Measurements from ENCODE around the gene FLT3.
A peak's percentile ranks its signal among the peaks of the same experiment; 100 is the strongest.

FLT3 gene

GRCh38 chr13:28027607-28028364, 72.6 kb downstream of the FLT3 start:
- Histone ChIP-seq H2BK15ac (ENCODE audit: low read length) (no peak overlapping the region), H3K4me2 (ENCODE audit: insufficient read depth, low read length, poor library complexity, severe bottlenecking) (no peak overlapping the region), H2BK5ac (ENCODE audit: low read length) (no peak overlapping the region), H3K9ac (ENCODE audit: low read depth, low read length, poor library complexity) (no peak overlapping the region), H4K91ac (ENCODE audit: low read depth, low read length, poor library complexity) (no peak overlapping the region), H2AK5ac (ENCODE audit: low read depth, low read length) (no peak overlapping the region), H3K27me3 (ENCODE audit: control insufficient read depth in 3 of 3, insufficient read depth in 3 of 3, low read depth in 1 of 3, low read length in 3 of 3) (peaks cover 0 to 8% (median 0%) of the 10 kb centered on the region in 3 experiments), H3K79me1 (ENCODE audit: low read depth, low read length) (no peaks in the 10 kb centered on the region), H2BK12ac (ENCODE audit: low read length) (no peak overlapping the region), H2BK120ac (ENCODE audit: low read depth, low read length) (no peak overlapping the region), H3K36me3 (replicated peaks in 1 of 2; ENCODE audit: control insufficient read depth in 2 of 2, insufficient read depth in 2 of 2, low read length in 2 of 2) (no peaks in the 10 kb centered on the region), H3K27ac (replicated peaks; ENCODE audit: low read length) (no peak overlapping the region), H2AFZ (ENCODE audit: low read length) (no peak overlapping the region), H3K4ac (ENCODE audit: low read length) (no peak overlapping the region), H4K8ac (ENCODE audit: low read depth, low read length) (no peak overlapping the region), H3K9me3 (replicated peaks in 1 of 2; ENCODE audit: control insufficient read depth in 2 of 2, insufficient read depth in 1 of 2, low read depth in 1 of 2, low read length in 2 of 2) (no peaks in the 10 kb centered on the region), H3K14ac (ENCODE audit: low read length) (no peak overlapping the region), H3K23ac (ENCODE audit: low read depth, low read length, poor library complexity) (no peak overlapping the region), H3K4me3 (ENCODE audit: low read length in 2 of 2) (no peak overlapping the region), H3K4me1 (ENCODE audit: control insufficient read depth in 2 of 2, insufficient read depth in 1 of 2, low read depth in 1 of 2, low read length in 2 of 2) (peaks cover 2 to 3% of the 10 kb centered on the region in 2 donors), H3K18ac (ENCODE audit: low read length) (no peak overlapping the region)
- DNase-seq (ENCODE audit: low spot score): no peak
- no CpG with 5 or more reads among the region's 8 CpGs for WGBS, 2 donors (ENCODE audit: extremely low coverage in 2 of 2, insufficient read length in 2 of 2, insufficient replicate concordance in 1 of 2)

GRCh38 chr13:28027071-28027470, 73.3 kb downstream of the FLT3 start:
- Histone ChIP-seq H3K4me2 (ENCODE audit: insufficient read depth, low read length, poor library complexity, severe bottlenecking) (no peak overlapping the region), H3K36me3 (replicated peaks in 1 of 2; ENCODE audit: control insufficient read depth in 2 of 2, insufficient read depth in 2 of 2, low read length in 2 of 2) (no peaks in the 10 kb centered on the region), H2BK15ac (ENCODE audit: low read length) (no peak overlapping the region), H3K9me3 (replicated peaks in 1 of 2; ENCODE audit: control insufficient read depth in 2 of 2, insufficient read depth in 1 of 2, low read depth in 1 of 2, low read length in 2 of 2) (no peaks in the 10 kb centered on the region), H2BK12ac (ENCODE audit: low read length) (no peak overlapping the region), H3K9ac (ENCODE audit: low read depth, low read length, poor library complexity) (no peak overlapping the region), H2AFZ (ENCODE audit: low read length) (no peak overlapping the region), H3K23ac (ENCODE audit: low read depth, low read length, poor library complexity) (no peak overlapping the region), H3K14ac (ENCODE audit: low read length) (no peak overlapping the region), H4K8ac (ENCODE audit: low read depth, low read length) (no peak overlapping the region), H2BK120ac (ENCODE audit: low read depth, low read length) (no peak overlapping the region), H3K79me1 (ENCODE audit: low read depth, low read length) (no peaks in the 10 kb centered on the region), H2AK5ac (ENCODE audit: low read depth, low read length) (no peak overlapping the region), H3K27ac (replicated peaks; ENCODE audit: low read length) (no peak overlapping the region), H3K4ac (ENCODE audit: low read length) (no peak overlapping the region), H2BK5ac (ENCODE audit: low read length) (no peak overlapping the region), H3K4me1 (ENCODE audit: control insufficient read depth in 2 of 2, insufficient read depth in 1 of 2, low read depth in 1 of 2, low read length in 2 of 2) (peaks cover 4 to 5% of the 10 kb centered on the region in 2 donors), H3K27me3 (ENCODE audit: control insufficient read depth in 3 of 3, insufficient read depth in 3 of 3, low read depth in 1 of 3, low read length in 3 of 3) (peaks cover 0 to 8% (median 0%) of the 10 kb centered on the region in 3 experiments), H3K18ac (ENCODE audit: low read length) (no peak overlapping the region), H4K91ac (ENCODE audit: low read depth, low read length, poor library complexity) (no peak overlapping the region), H3K4me3 (ENCODE audit: low read length in 2 of 2) (no peak overlapping the region)
- DNase-seq (ENCODE audit: low spot score): no peak

- H2BK12ac ChIP-seq (ENCODE audit: low read length): no peak overlapping the region
- H2BK120ac ChIP-seq (ENCODE audit: low read depth, low read length): no peak overlapping the region
- H3K4ac ChIP-seq (ENCODE audit: low read length): no peak overlapping the region
- H2AFZ ChIP-seq (ENCODE audit: low read length): no peak overlapping the region
- no peak overlapping the region for H3K18ac ChIP-seq (ENCODE audit: low read length)
- H2BK5ac ChIP-seq (ENCODE audit: low read length): no peak overlapping the region
- no peak overlapping the region for H3K14ac ChIP-seq (ENCODE audit: low read length)
- H2AK5ac ChIP-seq (ENCODE audit: low read depth, low read length): no peak overlapping the region
- H3K23ac ChIP-seq (ENCODE audit: low read depth, low read length, poor library complexity): no peak overlapping the region
- H3K4me2 ChIP-seq (ENCODE audit: insufficient read depth, low read length, poor library complexity, severe bottlenecking): no peak overlapping the region
- WGBS, 2 donors (ENCODE audit: extremely low coverage in 2 of 2, insufficient read length in 2 of 2, insufficient replicate concordance in 1 of 2): no CpG with 5 or more reads among the region's 9 CpGs
- H3K4me3 ChIP-seq (ENCODE audit: low read length in 2 of 2): no peak overlapping the region
- H3K9ac ChIP-seq (ENCODE audit: low read depth, low read length, poor library complexity): no peak overlapping the region
- no peak for DNase-seq (ENCODE audit: low spot score)
- H3K9me3 ChIP-seq (replicated peaks in 1 of 2; ENCODE audit: control insufficient read depth in 2 of 2, insufficient read depth in 1 of 2, low read depth in 1 of 2, low read length in 2 of 2): no peaks in the 10 kb centered on the region
- H4K91ac ChIP-seq (ENCODE audit: low read depth, low read length, poor library complexity): no peak overlapping the region
- H3K36me3 ChIP-seq (replicated peaks in 1 of 2; ENCODE audit: control insufficient read depth in 2 of 2, insufficient read depth in 2 of 2, low read length in 2 of 2): no peaks in the 10 kb centered on the region
- H3K27me3 ChIP-seq (ENCODE audit: control insufficient read depth in 3 of 3, insufficient read depth in 3 of 3, low read depth in 1 of 3, low read length in 3 of 3): peaks cover 0 to 8% (median 0%) of the 10 kb centered on the region in 3 experiments
- H4K8ac ChIP-seq (ENCODE audit: low read depth, low read length): no peak overlapping the region
- H3K4me1 ChIP-seq (ENCODE audit: control insufficient read depth in 2 of 2, insufficient read depth in 1 of 2, low read depth in 1 of 2, low read length in 2 of 2): peaks cover 4 to 5% of the 10 kb centered on the region in 2 donors
- no peaks in the 10 kb centered on the region for H3K79me1 ChIP-seq (ENCODE audit: low read depth, low read length)
- H2BK15ac ChIP-seq (ENCODE audit: low read length): no peak overlapping the region
- no peak overlapping the region for H3K27ac ChIP-seq (replicated peaks; ENCODE audit: low read length)
Measured at GRCh38 chr13:28026508-28026907, 73.9 kb downstream of the FLT3 start.

DNA sequence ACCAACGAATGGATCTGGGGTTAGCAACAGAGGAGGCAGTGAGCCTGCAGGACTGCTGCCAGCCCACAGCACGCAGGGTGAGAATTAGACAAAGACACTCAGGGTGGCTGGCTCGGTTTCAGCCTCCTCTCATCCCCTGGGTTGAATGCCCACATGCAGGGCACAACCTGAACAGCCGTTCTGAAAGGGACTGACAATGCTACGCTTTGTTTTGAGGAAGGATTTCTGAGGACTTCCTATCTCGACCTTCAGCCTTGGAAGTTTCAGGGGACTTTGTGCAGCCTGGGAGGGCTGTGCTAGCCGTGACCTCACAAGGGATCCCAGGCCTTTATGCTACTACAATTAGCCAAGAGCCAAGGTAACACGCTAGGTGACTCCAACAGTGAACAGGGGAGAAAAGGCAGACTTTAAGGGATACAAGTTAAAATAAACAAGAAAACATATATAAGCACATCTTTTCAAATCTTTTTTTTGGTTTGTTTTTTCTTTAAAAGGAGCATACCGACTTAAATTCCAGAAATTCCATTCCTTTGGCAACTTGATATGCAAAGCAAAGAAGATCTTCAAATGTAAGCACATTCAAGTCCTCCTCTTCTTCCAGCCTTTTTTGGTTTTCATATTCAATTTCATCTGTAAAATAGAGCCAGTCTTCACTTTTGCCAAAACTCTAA, 77.4 kb downstream of the FLT3 start:
- no peak overlapping the region for H3K27ac ChIP-seq (replicated peaks; ENCODE audit: low read length)
- no peak overlapping the region for H3K4me3 ChIP-seq (ENCODE audit: low read length in 2 of 2)
- no peak overlapping the region for H2AK5ac ChIP-seq (ENCODE audit: low read depth, low read length)
- no peak overlapping the region for H3K4ac ChIP-seq (ENCODE audit: low read length)
- peaks cover 4 to 5% of the 10 kb centered on the region in 2 donors for H3K4me1 ChIP-seq (ENCODE audit: control insufficient read depth in 2 of 2, insufficient read depth in 1 of 2, low read depth in 1 of 2, low read length in 2 of 2)
- H3K23ac ChIP-seq (ENCODE audit: low read depth, low read length, poor library complexity): no peak overlapping the region
- no CpG with 5 or more reads among the region's 9 CpGs for WGBS, 2 donors (ENCODE audit: extremely low coverage in 2 of 2, insufficient read length in 2 of 2, insufficient replicate concordance in 1 of 2)
- no peak overlapping the region for H4K8ac ChIP-seq (ENCODE audit: low read depth, low read length)
- no peak overlapping the region for H2BK12ac ChIP-seq (ENCODE audit: low read length)
- no peak overlapping the region for H2BK15ac ChIP-seq (ENCODE audit: low read length)
- no peak overlapping the region for H4K91ac ChIP-seq (ENCODE audit: low read depth, low read length, poor library complexity)
- H3K9ac ChIP-seq (ENCODE audit: low read depth, low read length, poor library complexity): no peak overlapping the region
- H3K18ac ChIP-seq (ENCODE audit: low read length): no peak overlapping the region
- H3K36me3 ChIP-seq (replicated peaks in 1 of 2; ENCODE audit: control insufficient read depth in 2 of 2, insufficient read depth in 2 of 2, low read length in 2 of 2): no peaks in the 10 kb centered on the region
- H3K9me3 ChIP-seq (replicated peaks in 1 of 2; ENCODE audit: control insufficient read depth in 2 of 2, insufficient read depth in 1 of 2, low read depth in 1 of 2, low read length in 2 of 2): no peaks in the 10 kb centered on the region
- no peak overlapping the region for H3K4me2 ChIP-seq (ENCODE audit: insufficient read depth, low read length, poor library complexity, severe bottlenecking)
- H2BK120ac ChIP-seq (ENCODE audit: low read depth, low read length): no peak overlapping the region
- peak overlapping the region; percentile 43 for H2AFZ ChIP-seq (ENCODE audit: low read length)
- no peak overlapping the region for H2BK5ac ChIP-seq (ENCODE audit: low read length)
- H3K14ac ChIP-seq (ENCODE audit: low read length): no peak overlapping the region
- DNase-seq (ENCODE audit: low spot score): peak; percentile 12
- H3K27me3 ChIP-seq (ENCODE audit: control insufficient read depth in 3 of 3, insufficient read depth in 3 of 3, low read depth in 1 of 3, low read length in 3 of 3): peaks cover 0 to 2% (median 0%) of the 10 kb centered on the region in 3 experiments
- no peaks in the 10 kb centered on the region for H3K79me1 ChIP-seq (ENCODE audit: low read depth, low read length)
